Thyroid gland (tissue), 4 donors: ENCODE data around the gene THSD7A.

Experiments used
- CTCF ChIP-seq, 6 experiments: fragments of 200-600 bp in 3 of 6; fragments of 450-650 bp in 3 of 6; sonication (generic) in 3 of 6; IDR thresholded peaks; one replicate each; pipeline ENCODE4 v1.5.1; 2016 to 2019; ENCODE audit warnings: antibody characterized with exemption in 6 of 6, mild to moderate bottlenecking in 2 of 6, inconsistent platforms in 1 of 6, moderate library complexity in 1 of 6
- POLR2A ChIP-seq, 2 donors: fragments of 450-650 bp; IDR thresholded peaks; one replicate each; pipeline ENCODE4 v1.6.1; 2017; ENCODE audit warnings: antibody characterized with exemption in 2 of 2, mild to moderate bottlenecking in 2 of 2, moderate library complexity in 1 of 2

DNA sequence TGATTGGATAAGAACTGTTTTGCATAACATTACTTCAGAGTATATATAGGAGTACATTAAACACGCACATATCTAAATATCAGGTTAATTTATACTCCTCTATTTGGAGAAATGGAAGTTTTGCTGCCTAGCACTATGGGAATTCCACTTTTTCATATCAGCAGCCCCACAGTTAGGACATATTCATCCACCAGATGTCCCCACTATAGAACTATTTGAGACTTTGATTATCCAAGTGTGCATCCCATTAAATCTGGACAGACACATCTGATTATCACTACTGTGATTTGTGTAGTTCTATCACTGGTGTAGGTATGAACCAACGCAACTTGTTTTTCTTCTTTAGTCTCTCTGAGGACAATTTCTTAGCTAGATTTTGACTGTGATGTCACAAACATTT is 345.7 kb downstream of the THSD7A start:
- TF ChIP-seq CTCF (IDR thresholded peaks at IDR 0.05) (no peak), POLR2A (IDR thresholded peaks at IDR 0.05) (no peak)
